Heart right ventricle (tissue), 16 donors: Measurements from ENCODE around the gene TTC8. TPM values are rescaled to one million over a fixed set of nuclear protein-coding genes. Genes with fewer than 3 reads are reported as not detected.
A peak's percentile ranks its signal among the peaks of the same experiment; 100 is the strongest.

ENCODE experiments used
- ATAC-seq, 8 donors: fragments of 200-7000 bp; cut with Tn5 transposase; one replicate each; pipeline ENCODE4 v1.9.1; 2020; ENCODE audit warnings: mild to moderate bottlenecking in 8 of 8, moderate library complexity in 8 of 8, moderate number of reproducible peaks in 1 of 8
- DNase-seq, 2 donors: peaks; one replicate each; pipeline ENCODE4 v3.0.0-alpha.2; 2020
- H3K27ac ChIP-seq, 10 donors: fragments of 200-600 bp; sonication (generic) in 2 of 10; one replicate each; pipeline versions ENCODE4 v1.5.0 to v1.8.0; 2020 to 2022; ENCODE audit warnings: mild to moderate bottlenecking in 3 of 10
- H3K27me3 ChIP-seq, 7 donors: fragments of 200-600 bp; one replicate each; pipeline ENCODE4 v1.8.0; 2021 to 2022; ENCODE audit warnings: mild to moderate bottlenecking in 2 of 7
- H3K36me3 ChIP-seq, 9 donors: fragments of 200-600 bp; sonication (generic) in 1 of 9; one replicate each; pipeline versions ENCODE4 v1.5.0 to v1.8.0; 2020 to 2022; ENCODE audit warnings: mild to moderate bottlenecking in 2 of 9
- H3K4me1 ChIP-seq, 9 donors: fragments of 200-600 bp; sonication (generic) in 1 of 9; one replicate each; pipeline versions ENCODE4 v1.5.0 to v1.8.0; 2020 to 2022; ENCODE audit warnings: mild to moderate bottlenecking in 4 of 9
- H3K4me3 ChIP-seq, 10 donors: fragments of 200-600 bp; sonication (generic) in 2 of 10; one replicate each; pipeline versions ENCODE4 v1.5.0 to v1.8.0; 2020 to 2022; ENCODE audit warnings: mild to moderate bottlenecking in 7 of 10, moderate library complexity in 2 of 10
- H3K9me3 ChIP-seq, 11 donors: fragments of 200-600 bp in 10 of 11; sonication (generic) in 2 of 11; one replicate each; pipeline versions ENCODE4 v1.5.0 to v1.8.0; 2013 to 2022; ENCODE audit warnings: mild to moderate bottlenecking in 2 of 11, control low read depth in 1 of 11, moderate library complexity in 1 of 11
- CTCF ChIP-seq, 9 donors: fragments of 200-600 bp; sonication (generic) in 2 of 9; IDR thresholded peaks; one replicate each; pipeline versions ENCODE4 v1.5.0 to v1.8.0; 2021 to 2022; ENCODE audit warnings: antibody characterized with exemption in 9 of 9, mild to moderate bottlenecking in 5 of 9, moderate library complexity in 1 of 9
- WGBS, 2 donors: extraction: QIAGEN DNeasy Blood & Tissue Kit; methylation state at CpG; one replicate each; pipeline ENCODE4 v1.1.7; 2013; ENCODE audit warnings: inconsistent platforms in 1 of 2; 5-methylcytosine and 5-hydroxymethylcytosine counted together
- intact Hi-C, 10 donors: fragments of 100-400 bp; cut with DNase I; formaldehyde crosslinking; loops; one replicate each; pipeline versions ENCODE4 v1.11.1 to v1.14.2; 2022
- polyA plus RNA-seq, 2 donors: library from polyadenylated mRNA; stranded (reverse); fragments of 200-250 nt; gene quantifications; one replicate each; pipeline ENCODE4 v1.2.3, GENCODE V29; 2013
- total RNA-seq, 10 donors: library from RNA; stranded (reverse); fragmentation: NEBNext Ultra II Directional in 3 of 10; extraction: Animal tissue kit (Norgen Biotek cat#: 25700) in 3 of 10; gene quantifications; one replicate each; pipeline versions ENCODE4 v1.2.1 to v1.2.4, GENCODE V29; 2021 to 2023
- donor health status: Arrhythmogenic right ventricular cardiomyopathy.
- donor health status: ischemic (EF 13 %, LVEDD 7.1; RV severe dilation, severe dysfunction).
- donor health status: healthy with polysubstance abuse.
- donor health status: DM: no; HTN: yes; CAD: no.
- donor health status: DM: no; HTN: no; CAD: no.
- donor health status: ischemic (EF 25% LVEDD 6.9; RV normal size, moderate dysfunction).
- donor health status: ischemic (EF 25% LVEDD 5.7; RV mildly dilated, moderate dysfunction).
- donor health status: healthy.
- donor health status: DM: yes; HTN: yes; CAD: no.
- donor health status: Ischemic cardiomyopathy.
- donor health status: ischemic (EF 35%, LVEDD 5.7; RV mildly dilated, moderate dysfunction).
- donor health status: nonischemic (EF 11% LVEDD 7.7; RV severe dilation, severe dysfunction).
- donor health status: DM: yes; HTN: yes; CAD: no.
- donor health status: PGD.
- donor health status: ischemic (EF 29% LVEDD 5.4; RV normal size, mild dysfunction).
- donor health status: nonischemic (EF 23%, LVEDD 6.1; RV moderate dilation, normal function).

The TTC8 gene
- total and polyA plus RNA-seq, 12 donors = 3.8 to 16.0 (median 11.9) TPM

GRCh38 chr14:88793259-88793625, 31.2 kb upstream of the TTC8 start:
- peak in 3 of 8 donors; percentile 8 to 16 (median 16) for ATAC-seq
- H3K9me3 ChIP-seq = no peaks in the 10 kb centered on the region
- peak overlapping the region in 2 of 10 donors; percentile 9 to 43 for H3K27ac ChIP-seq

GRCh38 chr14:88798156-88798555, 26.3 kb upstream of the TTC8 start:
- ATAC-seq = no peak

More at GRCh38 chr14:88793259-88793625, 31.2 kb upstream of the TTC8 start:
- Histone ChIP-seq H3K27me3 (peaks cover 0 to 39% (median 3%) of the 10 kb centered on the region in 7 donors), H3K36me3 (no peaks in the 10 kb centered on the region), H3K4me3 (peak overlapping the region; percentile 54 to 78 (median 66)), H3K4me1 (peaks cover 0 to 17% (median 12%) of the 10 kb centered on the region in 9 donors)
- intact Hi-C loops = no loop called here
- no peak for DNase-seq
- no peak for TF ChIP-seq CTCF (IDR thresholded peaks at IDR 0.05)
- WGBS, 2 donors = 49 to 54% methylated on average over 13 of the region's 13 CpGs

GRCh38 chr14:88799522-88799921, 24.9 kb upstream of the TTC8 start:
- H3K9me3 ChIP-seq = peaks cover 0 to 10% (median 0%) of the 10 kb centered on the region in 11 donors
- H3K4me3 ChIP-seq = no peak overlapping the region
- no peak overlapping the region for H3K27ac ChIP-seq
- H3K4me1 ChIP-seq = no peaks in the 10 kb centered on the region
- intact Hi-C loops = no loop called here
- H3K27me3 ChIP-seq = peaks cover 0 to 22% (median 0%) of the 10 kb centered on the region in 7 donors
- H3K36me3 ChIP-seq = no peaks in the 10 kb centered on the region
- no peak for TF ChIP-seq CTCF (IDR thresholded peaks at IDR 0.05)
- WGBS, 2 donors = 70 to 78% methylated on average over 5 of the region's 5 CpGs
- ATAC-seq (no peak), DNase-seq (no peak)

More at GRCh38 chr14:88798156-88798555, 26.3 kb upstream of the TTC8 start:
- no peak overlapping the region for H3K27ac ChIP-seq
- peaks cover 0 to 6% (median 0%) of the 10 kb centered on the region in 11 donors for H3K9me3 ChIP-seq
- H3K36me3 ChIP-seq = no peaks in the 10 kb centered on the region
- DNase-seq = no peak
- H3K27me3 ChIP-seq = peaks cover 0 to 20% (median 0%) of the 10 kb centered on the region in 7 donors
- intact Hi-C loops = no loop called here
- WGBS, 2 donors = 69 to 70% methylated on average over 4 of the region's 4 CpGs
- peaks cover 0 to 6% (median 4%) of the 10 kb centered on the region in 9 donors for H3K4me1 ChIP-seq
- no peak overlapping the region for H3K4me3 ChIP-seq
- no peak for TF ChIP-seq CTCF (IDR thresholded peaks at IDR 0.05)

GRCh38 chr14:88802596-88802995, 21.9 kb upstream of the TTC8 start:
- no peak for ATAC-seq
- no peak overlapping the region for H3K4me3 ChIP-seq
- WGBS, 2 donors = 73% methylated on average over 6 of the region's 6 CpGs
- H3K27me3 ChIP-seq = peaks cover 0 to 22% (median 0%) of the 10 kb centered on the region in 7 donors
- no peak overlapping the region for H3K27ac ChIP-seq
- H3K9me3 ChIP-seq = peaks cover 0 to 13% (median 0%) of the 10 kb centered on the region in 11 donors
- no peak for DNase-seq
- no peak for TF ChIP-seq CTCF (IDR thresholded peaks at IDR 0.05)
- intact Hi-C loops = no loop called here
- H3K36me3 ChIP-seq = no peaks in the 10 kb centered on the region
- no peaks in the 10 kb centered on the region for H3K4me1 ChIP-seq
